GM23338 (cell line): ENCODE measurements around the gene PBX3. TPM values are rescaled to one million over a fixed set of nuclear protein-coding genes. Genes with fewer than 3 reads are reported as not detected.

Experiments
- ATAC-seq: fragments of 200-7000 bp; cut with Tn5 transposase; 3 replicates; pipeline ENCODE4 v1.9.1; 2020
- DNase-seq: peaks from one replicate; pipeline ENCODE4 v3.0.0-alpha.2; 2015; ENCODE audit warnings: low spot score
- H2AFZ ChIP-seq: fragments of 200-600 bp; sonication (generic); 2 replicates; pipeline ENCODE4 v1.8.0; 2016; ENCODE audit warnings: antibody characterized with exemption, mild to moderate bottlenecking, moderate library complexity
- H3F3A ChIP-seq: fragments of 200-600 bp; sonication (generic); replicated peaks from 2 replicates; pipeline ENCODE4 v1.8.0; 2017; ENCODE audit warnings: antibody characterized with exemption, mixed run types, low read depth
- H3K27ac ChIP-seq: fragments of 200-600 bp; sonication (generic); 2 replicates; pipeline ENCODE4 v1.6.1; 2016; ENCODE audit warnings: low read depth
- H3K27me3 ChIP-seq: fragments of 200-600 bp; sonication (generic); 2 replicates; pipeline ENCODE4 v1.8.0; 2016; ENCODE audit warnings: mild to moderate bottlenecking, mixed run types, moderate library complexity; ENCODE audit not compliant: insufficient read depth
- H3K36me3 ChIP-seq: fragments of 200-600 bp; sonication (generic); 2 replicates; pipeline ENCODE4 v1.8.0; 2016; ENCODE audit warnings: mild to moderate bottlenecking; ENCODE audit not compliant: insufficient read depth
- H3K4me1 ChIP-seq: fragments of 200-600 bp; sonication (generic); 2 replicates; pipeline ENCODE4 v1.8.0; 2016; ENCODE audit warnings: mild to moderate bottlenecking, moderate library complexity; ENCODE audit not compliant: insufficient read depth
- H3K4me2 ChIP-seq: fragments of 200-600 bp; sonication (generic); 2 replicates; pipeline ENCODE4 v1.7.1; 2017; ENCODE audit warnings: mixed run types
- H3K4me3 ChIP-seq: fragments of 200-600 bp; sonication (generic); 2 replicates; pipeline ENCODE4 v1.6.1; 2016; ENCODE audit warnings: mixed run types
- H3K79me2 ChIP-seq: fragments of 200-600 bp; sonication (generic); replicated peaks from 2 replicates; pipeline ENCODE4 v1.8.0; 2017; ENCODE audit warnings: mild to moderate bottlenecking; ENCODE audit not compliant: insufficient read depth
- H3K9me2 ChIP-seq: fragments of 200-600 bp; sonication (generic); 2 replicates; pipeline ENCODE4 v1.8.0; 2017; ENCODE audit not compliant: insufficient read depth
- H4K20me1 ChIP-seq: fragments of 200-600 bp; sonication (generic); replicated peaks from 2 replicates; pipeline ENCODE4 v1.8.0; 2017; ENCODE audit warnings: mild to moderate bottlenecking; ENCODE audit not compliant: insufficient read depth
- H3K27ac Mint-ChIP-seq: 2 replicates; pipeline ENCODE4 v1.8.0; 2020; ENCODE audit warnings: inconsistent platforms, mild to moderate bottlenecking, moderate library complexity, mixed read lengths
- H3K27me3 Mint-ChIP-seq: 3 replicates; pipeline ENCODE4 v1.8.0; 2022; ENCODE audit warnings: low read depth, mild to moderate bottlenecking, moderate library complexity, mixed read lengths, inconsistent platforms; ENCODE audit not compliant: insufficient read depth, poor library complexity
- H3K36me3 Mint-ChIP-seq: 3 replicates; pipeline ENCODE4 v1.8.0; 2021; ENCODE audit warnings: low read depth, mild to moderate bottlenecking, inconsistent platforms, moderate library complexity, mixed read lengths
- H3K4me1 Mint-ChIP-seq: 3 replicates; pipeline ENCODE4 v1.8.0; 2020; ENCODE audit warnings: mild to moderate bottlenecking, inconsistent platforms, mixed read lengths
- H3K4me3 Mint-ChIP-seq: 3 replicates; pipeline ENCODE4 v1.8.0; 2021; ENCODE audit warnings: moderate library complexity, mild to moderate bottlenecking, inconsistent platforms, mixed read lengths
- H3K9me3 Mint-ChIP-seq: 3 replicates; pipeline ENCODE4 v1.8.0; 2020; ENCODE audit warnings: moderate library complexity, mild to moderate bottlenecking, inconsistent platforms, mixed read lengths
- CTCF ChIP-seq, 2 experiments: fragments of 200-600 bp in 1 of 2; sonication (generic) in 1 of 2; conservative IDR thresholded peaks; 2 replicates each; pipeline versions ENCODE4 v1.5.1 to v1.6.1; 2016 to 2017; ENCODE audit warnings: antibody characterized with exemption in 2 of 2, low read depth in 2 of 2, mild to moderate bottlenecking in 2 of 2, moderate library complexity in 1 of 2
- EZH2 ChIP-seq: fragments of 200-600 bp; sonication (generic); IDR thresholded peaks from one replicate; pipeline ENCODE4 v1.8.0; 2017; ENCODE audit warnings: antibody characterized with exemption, mild to moderate bottlenecking, low read depth; ENCODE audit not compliant: unreplicated experiment
- EZH2phosphoT487 ChIP-seq: fragments of 200-600 bp; sonication (generic); IDR thresholded peaks from one replicate; pipeline ENCODE4 v1.8.1; 2018; ENCODE audit warnings: antibody characterized with exemption; ENCODE audit not compliant: unreplicated experiment
- JUNB ChIP-seq: IDR thresholded peaks from one replicate; pipeline ENCODE4 v1.6.1; 2016; ENCODE audit warnings: antibody characterized with exemption; ENCODE audit not compliant: unreplicated experiment
- NANOG ChIP-seq: IDR thresholded peaks from 2 replicates; pipeline ENCODE4 v1.6.1; 2016; ENCODE audit warnings: antibody characterized with exemption, borderline replicate concordance
- STAT1 ChIP-seq: IDR thresholded peaks from one replicate; pipeline ENCODE4 v1.6.1; 2016; ENCODE audit warnings: antibody characterized with exemption; ENCODE audit not compliant: unreplicated experiment
- ZNF331 ChIP-seq: fragments of 250-450 bp; sonication (Bioruptor Pico); IDR thresholded peaks from 2 replicates; pipeline ENCODE4 v1.5.0; 2020; ENCODE audit warnings: low read depth, mild to moderate bottlenecking, moderate library complexity
- ZNF462 ChIP-seq: fragments of 250-450 bp; sonication (Bioruptor Pico); IDR thresholded peaks from 2 replicates; pipeline ENCODE4 v1.5.0; 2020; ENCODE audit warnings: mild to moderate bottlenecking, moderate library complexity
- polyA plus RNA-seq: library from polyadenylated mRNA; unstranded; fragments of >200 nt; fragmentation: Nextera tagmentation; extraction: Ambion mirVana; gene quantifications from 2 replicates; pipeline ENCODE4 v1.2.1, GENCODE V29; 2016
- total RNA-seq: library from RNA; depleted of rRNA; stranded (reverse); fragments of >200 nt; shearing (Covaris generic); gene quantifications from 2 replicates; pipeline ENCODE4 v1.2.3, GENCODE V29; 2014
- TF ChIP-seq, protein P1 (sequence below): IDR thresholded peaks from 2 replicates; pipeline ENCODE4 v1.6.1; 2016; ENCODE audit warnings: antibody characterized with exemption

PBX3 gene
- total and polyA plus RNA-seq, 2 experiments from 2014 or later = 28.9 to 50.5 TPM

DNA sequence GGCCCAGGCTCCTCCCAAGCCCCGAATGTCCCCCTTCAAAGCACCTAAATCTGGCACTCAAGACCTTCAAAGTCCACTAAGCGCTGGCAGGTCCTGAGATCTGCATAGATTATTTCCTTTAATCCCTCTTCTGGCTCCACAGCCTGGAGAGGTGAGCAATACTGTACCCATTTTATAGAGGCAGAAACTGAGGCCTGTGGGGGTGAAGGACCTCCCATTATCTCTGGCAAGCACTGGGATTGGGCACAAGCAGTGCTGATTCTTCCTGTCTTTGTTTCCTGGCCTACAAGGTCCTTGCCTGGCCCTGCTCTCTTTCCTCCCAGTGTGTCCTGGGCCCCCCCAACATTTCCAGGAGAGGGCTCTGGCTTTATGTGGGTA, 252.3 kb downstream of the PBX3 start:
- no peaks in the 10 kb centered on the region for H3K36me3 Mint-ChIP-seq
- no peak overlapping the region for H3K4me3 ChIP-seq
- TF ChIP-seq NANOG (no peak), JUNB (no peak), EZH2 (no peak), EZH2phosphoT487 (no peak), ZNF331 (no peak)
- H3K79me2 ChIP-seq = no peaks in the 10 kb centered on the region
- H2AFZ ChIP-seq = no peak overlapping the region
- H3K9me3 Mint-ChIP-seq = no peaks in the 10 kb centered on the region
- no peak for ATAC-seq
- H3K27me3 Mint-ChIP-seq = peaks cover 4% of the 10 kb centered on the region
- no peaks in the 10 kb centered on the region for H3K4me1 ChIP-seq
- H3K4me2 ChIP-seq = no peak overlapping the region
- H3F3A ChIP-seq = no peaks in the 10 kb centered on the region
- H3K27me3 ChIP-seq = no peaks in the 10 kb centered on the region
- H3K27ac Mint-ChIP-seq = no peak overlapping the region
- H3K36me3 ChIP-seq = no peaks in the 10 kb centered on the region
- no peaks in the 10 kb centered on the region for H3K9me2 ChIP-seq
- H3K4me1 Mint-ChIP-seq = peaks cover 4% of the 10 kb centered on the region; the same call in 1 of the 3 replicates
- no peak overlapping the region for H3K27ac ChIP-seq
- DNase-seq = no peak
- H4K20me1 ChIP-seq = no peaks in the 10 kb centered on the region
- no peak overlapping the region for H3K4me3 Mint-ChIP-seq

- H3K4me1 ChIP-seq = no peaks in the 10 kb centered on the region
- ATAC-seq = no peak
Measured at GRCh38 chr9:126000256-126000655, 253.1 kb downstream of the PBX3 start.

More at GRCh38 chr9:126000256-126000655, 253.1 kb downstream of the PBX3 start:
- TF ChIP-seq EZH2 (no peak), CTCF (conservative IDR thresholded peaks at IDR 0.05; ENCODE audit: low read depth in 2 of 2) (no peak), ZNF331 (no peak), EZH2phosphoT487 (no peak), JUNB (no peak), STAT1 (no peak), ZNF462 (CRISPR knock-in tag) (no peak)
- TF ChIP-seq, protein P1, sequence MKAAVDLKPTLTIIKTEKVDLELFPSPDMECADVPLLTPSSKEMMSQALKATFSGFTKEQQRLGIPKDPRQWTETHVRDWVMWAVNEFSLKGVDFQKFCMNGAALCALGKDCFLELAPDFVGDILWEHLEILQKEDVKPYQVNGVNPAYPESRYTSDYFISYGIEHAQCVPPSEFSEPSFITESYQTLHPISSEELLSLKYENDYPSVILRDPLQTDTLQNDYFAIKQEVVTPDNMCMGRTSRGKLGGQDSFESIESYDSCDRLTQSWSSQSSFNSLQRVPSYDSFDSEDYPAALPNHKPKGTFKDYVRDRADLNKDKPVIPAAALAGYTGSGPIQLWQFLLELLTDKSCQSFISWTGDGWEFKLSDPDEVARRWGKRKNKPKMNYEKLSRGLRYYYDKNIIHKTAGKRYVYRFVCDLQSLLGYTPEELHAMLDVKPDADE = no peak
- H3K4me3 ChIP-seq = no peak overlapping the region
- H3K36me3 ChIP-seq = no peaks in the 10 kb centered on the region
- no peak overlapping the region for H3K4me3 Mint-ChIP-seq
- H3K4me1 Mint-ChIP-seq = peaks cover 4% of the 10 kb centered on the region; the same call in 1 of the 3 replicates
- DNase-seq = no peak
- H4K20me1 ChIP-seq = no peaks in the 10 kb centered on the region
- no peak overlapping the region for H3K4me2 ChIP-seq
- H3K9me3 Mint-ChIP-seq = no peaks in the 10 kb centered on the region
- H3K27me3 Mint-ChIP-seq = peaks cover 4% of the 10 kb centered on the region
- H3K36me3 Mint-ChIP-seq = no peaks in the 10 kb centered on the region
- no peaks in the 10 kb centered on the region for H3K9me2 ChIP-seq
- no peaks in the 10 kb centered on the region for H3K27me3 ChIP-seq
- H3F3A ChIP-seq = no peaks in the 10 kb centered on the region
- no peak overlapping the region for H3K27ac ChIP-seq
- H3K79me2 ChIP-seq = no peaks in the 10 kb centered on the region
- no peak overlapping the region for H3K27ac Mint-ChIP-seq
- no peak overlapping the region for H2AFZ ChIP-seq
